GM18907 (cell line): Measurements from ENCODE around the gene DNAJC13.
A peak's percentile ranks its signal among the peaks of the same experiment; 100 is the strongest.
"Not testable (repeated sequence)": the region's sequence is repeated elsewhere in the genome, so short reads cannot be mapped to it uniquely, and the experiment has no call there.

Experiments
- ATAC-seq: cut with Tn5 transposase; IDR thresholded peaks from one replicate; pipeline ENCODE4 v1.9.1; 2021; ENCODE audit warnings: mild to moderate bottlenecking, moderate library complexity; ENCODE audit not compliant: unreplicated experiment

DNAJC13 gene

GRCh38 chr3:132538072-132538471 lies 120.8 kb downstream of the DNAJC13 start:
- no peak for ATAC-seq

- ATAC-seq = no peak
Measured at GRCh38 chr3:132539681-132540080, 122.4 kb downstream of the DNAJC13 start.

- ATAC-seq = no peak
Measured at GRCh38 chr3:132542577-132542976, 125.3 kb downstream of the DNAJC13 start.

DNA sequence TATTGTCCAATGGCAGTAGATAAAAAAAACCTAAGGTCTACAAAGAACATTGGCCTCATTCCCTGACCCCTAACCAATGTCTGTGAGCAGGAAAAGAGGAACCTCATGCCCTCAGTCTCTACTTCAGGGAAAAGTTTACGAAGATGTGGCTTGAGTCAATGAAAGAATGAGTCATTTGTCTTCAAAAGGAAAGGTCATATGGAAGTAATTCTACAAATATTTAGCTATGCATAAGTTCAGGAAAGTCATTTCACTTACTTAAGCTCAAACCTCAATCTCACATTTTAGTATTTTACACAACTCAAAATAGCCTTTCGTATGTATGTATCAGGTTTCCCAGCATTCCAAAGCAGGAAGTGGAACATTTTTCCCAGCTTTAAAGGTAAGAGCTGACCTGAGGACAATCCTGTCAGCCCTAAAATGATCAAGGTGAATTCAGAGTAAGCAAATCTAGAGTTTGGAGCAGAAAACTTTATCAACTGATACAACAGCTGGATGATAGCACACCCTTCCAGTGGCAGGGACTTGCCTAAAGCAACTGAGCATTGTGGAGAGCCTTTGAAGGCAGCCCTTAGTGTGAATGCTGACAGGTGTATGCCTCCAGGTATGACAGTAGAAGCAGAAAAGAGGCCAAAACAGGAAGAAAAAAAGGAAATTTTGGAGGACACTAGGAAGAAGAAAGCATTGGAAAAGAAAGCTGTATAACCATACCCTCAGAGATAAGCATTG lies 125.9 kb downstream of the DNAJC13 start:
- no peak for ATAC-seq

DNA sequence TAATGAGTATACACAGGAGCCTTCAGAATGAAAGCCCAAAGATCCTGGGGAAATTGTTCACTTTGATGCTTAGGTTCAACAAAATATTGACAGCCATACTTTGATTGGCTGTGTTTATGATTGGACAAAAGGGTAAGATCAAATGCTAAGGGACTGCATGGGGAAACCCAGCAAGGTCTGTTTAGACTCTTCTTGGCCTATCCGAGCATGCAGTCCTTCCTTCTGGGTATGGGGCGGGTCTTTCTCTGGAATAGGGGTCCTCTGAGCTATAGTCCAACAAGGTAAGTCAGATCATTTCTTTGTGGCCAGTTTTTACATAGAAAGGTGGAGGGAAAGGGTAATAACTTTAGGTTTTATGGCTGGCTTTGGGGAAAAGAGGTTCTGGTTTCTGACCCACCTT lies 126.8 kb downstream of the DNAJC13 start:
- ATAC-seq = no peak

- no peak for ATAC-seq
Measured at GRCh38 chr3:132545471-132545870, 128.2 kb downstream of the DNAJC13 start.

- no peak for ATAC-seq
Measured at GRCh38 chr3:132549169-132549568, 131.9 kb downstream of the DNAJC13 start.

DNA sequence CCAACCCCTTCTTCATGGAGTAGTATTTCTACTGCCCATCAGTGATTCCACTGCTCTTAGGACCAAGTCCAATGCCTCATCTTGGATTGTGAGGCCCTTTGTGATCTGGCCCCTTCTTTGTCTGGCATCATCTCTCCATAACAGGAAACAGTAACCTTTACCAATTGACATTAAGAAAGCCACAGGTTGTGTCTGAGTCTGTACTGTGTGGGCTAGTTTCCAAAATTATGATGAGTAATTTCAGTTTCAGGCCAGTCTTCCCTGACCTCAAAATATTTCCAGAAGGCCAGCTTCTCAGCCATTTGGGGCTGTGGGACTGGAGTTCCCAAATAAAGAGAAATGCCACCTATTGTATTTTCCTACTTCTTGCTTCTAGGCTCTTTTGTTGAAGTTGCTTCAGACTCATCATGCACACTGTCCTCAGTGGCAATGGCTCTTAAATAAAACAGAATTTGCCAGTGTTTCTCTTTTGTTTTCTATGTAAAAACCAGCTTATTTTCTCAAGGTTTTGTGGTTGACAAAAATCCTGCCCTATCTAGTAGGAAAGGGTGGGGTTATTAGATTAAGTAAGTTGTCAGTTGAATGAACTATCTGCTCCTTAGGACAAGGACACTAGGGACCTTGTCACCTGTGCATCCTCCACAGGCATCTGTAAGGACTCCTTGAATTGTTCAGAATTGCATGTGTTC lies 132.7 kb downstream of the DNAJC13 start:
- ATAC-seq = peak; percentile 78

DNA sequence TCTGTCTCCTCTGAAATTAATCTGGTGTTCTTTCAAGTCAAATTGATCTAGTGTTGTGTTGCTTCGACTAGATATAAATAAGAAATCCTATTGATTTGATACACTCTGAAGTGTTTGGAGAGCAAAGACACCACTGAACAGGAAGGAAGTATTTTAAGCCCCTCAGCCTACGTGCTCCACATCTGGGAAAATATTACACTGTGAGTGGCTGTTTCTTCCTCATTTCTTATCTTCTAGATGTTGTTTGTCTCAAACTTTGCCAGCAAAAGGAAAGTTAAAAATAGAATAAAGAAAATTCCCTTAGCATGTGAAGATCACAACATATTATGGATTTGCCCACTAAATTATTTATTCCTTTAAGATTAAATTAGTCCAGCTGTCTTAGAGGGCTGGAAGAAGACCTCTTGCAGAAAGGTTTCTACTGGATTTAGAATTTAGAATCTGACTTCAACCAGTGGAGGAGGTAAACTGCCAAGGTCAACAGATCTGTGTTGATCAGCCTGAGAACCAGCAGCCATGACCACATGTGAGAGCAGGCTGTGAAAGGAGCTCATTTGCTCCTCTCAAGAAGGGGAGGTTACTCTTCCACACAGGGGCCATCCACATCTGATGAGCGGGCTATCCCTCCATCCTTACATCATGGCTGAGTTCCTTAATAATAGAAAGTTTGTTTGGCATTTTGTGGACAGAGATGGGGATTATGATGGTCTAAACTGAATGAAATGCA lies 133.4 kb downstream of the DNAJC13 start:
- no peak for ATAC-seq

- no peak for ATAC-seq
Measured at GRCh38 chr3:132553826-132554225, 136.5 kb downstream of the DNAJC13 start.

- ATAC-seq = no peak
Measured at GRCh38 chr3:132554437-132554836, 137.1 kb downstream of the DNAJC13 start.

GRCh38 chr3:132555306-132556035 lies 138.2 kb downstream of the DNAJC13 start:
- no peak for ATAC-seq

GRCh38 chr3:132556036-132556386 lies 138.7 kb downstream of the DNAJC13 start:
- ATAC-seq = not testable (repeated sequence)

- ATAC-seq = no peak
Measured at GRCh38 chr3:132556508-132557159, 139.3 kb downstream of the DNAJC13 start.

DNA sequence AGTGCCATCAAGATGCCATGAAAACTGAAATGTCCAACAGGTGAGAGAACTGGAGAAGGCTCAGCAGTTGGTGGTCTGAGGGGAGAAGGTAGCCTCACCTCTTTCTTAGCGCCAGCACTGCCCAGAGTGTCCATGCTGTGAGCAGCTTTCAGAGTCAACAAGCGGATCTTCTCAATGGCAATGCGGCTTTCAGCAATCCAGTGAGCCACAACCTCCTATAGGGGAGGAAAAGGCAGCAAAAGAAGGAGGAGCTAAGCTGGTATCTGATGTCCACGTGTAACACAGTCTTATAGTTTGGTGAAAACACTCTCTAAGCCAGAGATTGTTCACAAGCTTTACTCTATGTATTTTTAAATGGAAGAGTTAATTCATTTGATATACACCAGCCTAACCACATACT lies 143.7 kb downstream of the DNAJC13 start:
- no peak for ATAC-seq

DNA sequence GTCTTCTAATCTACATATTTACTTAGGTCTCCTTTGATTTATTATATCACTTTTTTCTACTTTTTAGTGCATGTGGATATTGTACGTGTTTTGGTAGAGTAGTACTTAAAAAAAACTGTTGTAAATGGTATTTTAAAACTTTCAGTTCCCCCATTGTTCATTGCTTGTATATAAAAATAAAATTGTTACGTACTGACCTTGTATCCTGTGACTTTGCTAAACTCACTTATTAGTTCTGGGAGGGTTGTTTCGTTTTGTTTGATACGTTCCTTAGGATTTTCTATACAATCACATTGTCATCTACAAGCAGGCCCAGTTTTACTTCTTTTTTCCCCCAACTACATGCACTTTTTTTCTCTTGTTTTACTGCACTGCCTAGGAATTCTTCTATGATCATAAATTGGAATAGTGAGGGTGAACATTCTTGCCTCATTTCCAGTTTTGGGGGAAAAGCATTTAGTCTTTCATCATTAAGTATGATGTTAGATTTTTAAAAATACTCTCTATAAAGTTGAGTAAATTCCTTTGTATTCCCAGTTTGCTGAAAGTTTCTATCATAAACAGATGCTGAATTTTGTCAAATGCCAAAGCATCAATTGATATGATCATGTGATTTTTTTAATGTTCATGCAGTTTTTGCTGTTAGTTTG lies 146.2 kb downstream of the DNAJC13 start:
- ATAC-seq = no peak

DNA sequence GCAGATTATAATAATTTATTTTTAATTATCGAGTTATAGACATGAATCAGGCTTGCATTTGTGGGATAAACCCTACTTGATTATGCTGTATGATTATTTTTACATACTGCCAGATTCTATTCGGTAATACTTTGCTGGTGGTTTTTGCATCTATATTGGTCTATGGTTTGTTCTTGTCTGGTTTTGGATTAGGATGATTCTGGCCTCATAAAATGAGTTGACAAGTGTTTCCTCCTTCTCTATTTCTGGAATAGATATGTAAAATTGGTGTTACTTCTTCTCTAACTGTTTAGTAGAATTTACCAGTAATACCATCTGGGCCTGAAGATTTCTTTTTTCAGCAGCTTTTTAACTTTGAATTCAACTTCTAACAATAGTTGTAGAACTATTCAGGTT lies 146.8 kb downstream of the DNAJC13 start:
- no peak for ATAC-seq

DNA sequence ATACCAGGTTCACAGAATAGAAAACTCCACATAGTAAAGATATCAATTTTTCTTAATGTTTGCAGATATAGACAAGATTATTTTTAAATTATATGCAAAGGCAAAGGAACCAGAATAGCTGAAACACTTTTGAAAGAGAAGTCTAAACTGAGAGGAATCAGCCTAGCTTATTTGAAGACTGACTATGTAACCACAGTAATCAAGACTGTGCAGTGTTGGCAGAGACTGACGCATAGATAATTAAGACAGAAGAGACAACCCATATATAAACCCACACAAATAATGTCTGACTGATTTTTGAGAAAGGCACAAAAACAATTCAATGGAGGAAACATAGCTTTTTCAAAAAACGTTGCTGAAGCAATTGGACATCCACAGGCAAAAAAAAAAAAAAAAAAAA lies 151.1 kb downstream of the DNAJC13 start:
- no peak for ATAC-seq

DNA sequence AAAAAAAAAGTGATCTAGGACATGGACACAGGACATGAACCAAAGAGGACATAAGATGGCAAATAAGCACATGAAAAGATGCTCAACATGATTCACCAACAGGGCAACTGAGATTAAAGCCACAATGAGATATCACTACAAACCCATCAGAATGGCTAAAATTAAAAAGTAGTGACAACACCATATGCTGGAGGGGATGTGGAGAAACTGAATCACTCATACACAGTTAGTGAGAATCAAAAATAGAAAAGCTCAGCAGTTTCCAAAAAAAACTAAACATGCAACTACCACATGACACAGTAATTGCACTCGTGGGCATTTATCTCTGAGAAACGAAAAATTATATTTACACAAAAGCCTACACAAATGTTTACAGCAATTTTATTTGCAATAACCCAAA lies 151.9 kb downstream of the DNAJC13 start:
- no peak for ATAC-seq

DNA sequence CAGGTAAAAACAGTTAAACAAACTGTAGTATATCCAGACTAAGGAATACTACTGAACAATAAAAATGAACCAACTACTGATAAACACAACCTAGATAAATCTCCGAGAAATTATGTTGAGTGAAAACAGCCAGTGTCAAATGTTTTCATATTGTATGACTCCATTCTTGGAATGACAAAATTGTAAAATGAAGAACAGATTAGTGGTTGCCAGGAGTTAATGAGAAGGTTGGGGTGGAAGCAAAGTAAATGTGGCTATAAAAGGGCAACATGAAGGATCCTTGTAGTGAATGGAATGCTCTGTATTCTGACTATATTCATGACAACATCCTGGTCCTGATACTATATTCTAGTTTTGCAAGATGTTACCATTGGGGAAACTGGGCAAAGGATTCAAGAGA lies 152.3 kb downstream of the DNAJC13 start:
- ATAC-seq = no peak
